H1 (cell line): Measurements from ENCODE around the gene RIBC2. TPM values are rescaled to one million over a fixed set of nuclear protein-coding genes. Genes with fewer than 3 reads are reported as not detected.

Source experiments
- CTCF ChIA-PET: fragments of 300-600 bp; sonication (Branson Sonifier 250); formaldehyde crosslinking; loops from one replicate; lab custom pipeline; 2021; ENCODE audit not compliant: partially characterized antibody; lab: Charles Lee
- POLR2A ChIA-PET: fragments of 300-600 bp; sonication (Branson Sonifier 250); formaldehyde crosslinking; loops from one replicate; lab custom pipeline; 2021; ENCODE audit warnings: inconsistent platforms; ENCODE audit not compliant: partially characterized antibody; lab: Charles Lee
- DNase-seq, 2 experiments: peaks; one replicate each; pipeline versions ENCODE4 v3.0.0 to v3.0.0-alpha.2; 2010 to 2022; ENCODE audit warnings: low spot score in 2 of 2, low read depth in 1 of 2, mixed read lengths in 1 of 2
- FAIRE-seq: peaks from 2 replicates; lab custom pipeline; 2011; peaks lifted over from hg19 to GRCh38; lab: Jason Lieb, UNC
- H2AFZ ChIP-seq: 2 replicates; pipeline ENCODE4 v1.8.1; 2012; ENCODE audit warnings: low read length, inconsistent platforms
- H2AK5ac ChIP-seq: 2 replicates; pipeline ENCODE4 v1.6.1; 2013; ENCODE audit warnings: low read depth, low read length
- H2BK120ac ChIP-seq: replicated peaks from 2 replicates; pipeline ENCODE3; 2013; ENCODE audit warnings: low read depth, low read length, inconsistent platforms
- H2BK12ac ChIP-seq: 2 replicates; pipeline ENCODE4 v1.6.1; 2013; ENCODE audit warnings: low read depth, low read length
- H2BK15ac ChIP-seq: 2 replicates; pipeline ENCODE4 v1.6.1; 2013; ENCODE audit warnings: low read length
- H2BK20ac ChIP-seq: 2 replicates; pipeline ENCODE4 v1.6.1; 2013; ENCODE audit warnings: low read length
- H2BK5ac ChIP-seq: 2 replicates; pipeline ENCODE4 v1.6.1; 2013; ENCODE audit warnings: low read depth, low read length
- H3K14ac ChIP-seq: 2 replicates; pipeline ENCODE4 v1.6.1; 2013; ENCODE audit warnings: inconsistent platforms; ENCODE audit not compliant: insufficient read length
- H3K18ac ChIP-seq: 2 replicates; pipeline ENCODE4 v1.6.1; 2013; ENCODE audit warnings: low read length; ENCODE audit errors: extremely low read depth
- H3K23ac ChIP-seq: 2 replicates; pipeline ENCODE4 v1.6.1; 2013; ENCODE audit warnings: inconsistent platforms; ENCODE audit not compliant: insufficient read length
- H3K23me2 ChIP-seq: 2 replicates; pipeline ENCODE4 v1.6.1; 2013; ENCODE audit warnings: low read depth, low read length
- H3K27ac ChIP-seq: 2 replicates; pipeline ENCODE4 v1.6.1; 2011; ENCODE audit warnings: low read depth, low read length, inconsistent platforms
- H3K27me3 ChIP-seq, 4 experiments: replicated peaks in 1 of 4; 1 replicate in 1 of 4; 2 replicates in 3 of 4; pipeline versions ENCODE4 v1.6.1 to v1.8.1; 2011 to 2013; ENCODE audit warnings: low read length in 3 of 4, mild to moderate bottlenecking in 3 of 4, inconsistent platforms in 2 of 4, mixed read lengths in 2 of 4, moderate library complexity in 1 of 4; ENCODE audit not compliant: control insufficient read depth in 3 of 4, insufficient read depth in 3 of 4; ENCODE audit errors: extremely low read depth in 1 of 4
- H3K36me3 ChIP-seq, 4 experiments: 2 replicates each; pipeline versions ENCODE4 v1.6.1 to v1.8.1; 2011 to 2013; ENCODE audit warnings: mild to moderate bottlenecking in 4 of 4, low read length in 3 of 4, moderate library complexity in 2 of 4, control low read depth in 1 of 4, inconsistent platforms in 1 of 4; ENCODE audit not compliant: insufficient read depth in 4 of 4, control insufficient read depth in 2 of 4
- H3K4ac ChIP-seq: replicated peaks from 2 replicates; pipeline ENCODE3; 2013; ENCODE audit warnings: low read length, low read depth, mixed read lengths, inconsistent platforms; ENCODE audit not compliant: insufficient read length
- H3K4me1 ChIP-seq, 4 experiments: replicated peaks in 1 of 4; 1 replicate in 1 of 4; 2 replicates in 3 of 4; pipeline versions ENCODE4 v1.6.1 to v1.8.1; 2011 to 2013; ENCODE audit warnings: low read length in 3 of 4, inconsistent platforms in 2 of 4, mixed read lengths in 1 of 4; ENCODE audit not compliant: insufficient read depth in 4 of 4, control insufficient read depth in 3 of 4
- H3K4me2 ChIP-seq, 2 experiments: 2 replicates each; pipeline versions ENCODE4 v1.6.1 to v1.8.1; 2011 to 2013; ENCODE audit warnings: low read depth in 2 of 2, low read length in 2 of 2, control low read depth in 1 of 2, inconsistent platforms in 1 of 2, mild to moderate bottlenecking in 1 of 2; ENCODE audit not compliant: insufficient read depth in 1 of 2
- H3K4me3 ChIP-seq, 4 experiments: fragments of 200-600, 300-600 bp in 1 of 4; sonication (generic), shearing (Covaris generic), sonication (Bioruptor Twin) in 1 of 4; 2 replicates each; pipeline versions ENCODE4 v1.5.1 to v1.8.1; 2011 to 2016; ENCODE audit warnings: low read length in 4 of 4, low read depth in 3 of 4, control low read depth in 2 of 4, inconsistent platforms in 2 of 4, mild to moderate bottlenecking in 2 of 4, mixed read lengths in 1 of 4, moderate library complexity in 1 of 4; ENCODE audit not compliant: insufficient read depth in 2 of 4; ENCODE audit errors: extremely low read depth in 1 of 4
- H3K56ac ChIP-seq: replicated peaks from 2 replicates; pipeline ENCODE3; 2013; ENCODE audit warnings: low read depth, mild to moderate bottlenecking, mixed read lengths, low read length, inconsistent platforms; ENCODE audit not compliant: insufficient read length
- H3K79me1 ChIP-seq: 2 replicates; pipeline ENCODE4 v1.6.1; 2013; ENCODE audit warnings: low read depth, low read length, control low read depth
- H3K79me2 ChIP-seq, 2 experiments: 2 replicates each; pipeline versions ENCODE4 v1.6.1 to v1.8.1; 2012 to 2013; ENCODE audit warnings: low read length in 2 of 2, mild to moderate bottlenecking in 2 of 2, inconsistent platforms in 1 of 2; ENCODE audit not compliant: insufficient read depth in 2 of 2, control insufficient read depth in 1 of 2
- H3K9ac ChIP-seq, 4 experiments: replicated peaks in 1 of 4; 1 replicate in 1 of 4; 2 replicates in 3 of 4; pipeline versions ENCODE4 v1.6.1 to v1.8.1; 2011 to 2013; ENCODE audit warnings: low read depth in 3 of 4, low read length in 3 of 4, control low read depth in 2 of 4, mild to moderate bottlenecking in 2 of 4, moderate library complexity in 2 of 4, inconsistent platforms in 1 of 4; ENCODE audit errors: extremely low read depth in 1 of 4
- H3K9me3 ChIP-seq, 2 experiments: 2 replicates each; pipeline versions ENCODE4 v1.6.1 to v1.8.1; 2012 to 2013; ENCODE audit warnings: mild to moderate bottlenecking in 2 of 2, moderate library complexity in 2 of 2, control low read depth in 1 of 2, inconsistent platforms in 1 of 2, low read depth in 1 of 2, low read length in 1 of 2, mixed read lengths in 1 of 2; ENCODE audit not compliant: insufficient read depth in 2 of 2
- H4K20me1 ChIP-seq, 2 experiments: replicated peaks in 1 of 2; 2 replicates each; pipeline versions ENCODE3 to v1.8.1; 2011 to 2013; ENCODE audit warnings: inconsistent platforms in 2 of 2, low read length in 2 of 2, mild to moderate bottlenecking in 1 of 2; ENCODE audit not compliant: insufficient read depth in 2 of 2, control insufficient read depth in 1 of 2
- H4K5ac ChIP-seq: 2 replicates; pipeline ENCODE4 v1.6.1; 2013; ENCODE audit warnings: low read length, low read depth, mixed read lengths, inconsistent platforms; ENCODE audit not compliant: insufficient read length
- H4K8ac ChIP-seq: 2 replicates; pipeline ENCODE4 v1.8.0; 2013; ENCODE audit warnings: mild to moderate bottlenecking, moderate library complexity, low read length, inconsistent platforms; ENCODE audit not compliant: insufficient read depth; ENCODE audit errors: extremely low read depth
- H4K91ac ChIP-seq: replicated peaks from 2 replicates; pipeline ENCODE3; 2013; ENCODE audit warnings: low read length, mixed read lengths, inconsistent platforms; ENCODE audit not compliant: insufficient read length
- BACH1 ChIP-seq: IDR thresholded peaks from 2 replicates; pipeline ENCODE4 v1.6.1; 2012; ENCODE audit warnings: low read length, improper control_type of control experiment
- CTCF ChIP-seq, 3 experiments: IDR thresholded peaks; 1 replicate in 2 of 3; 2 replicates in 1 of 3; pipeline versions ENCODE4 v1.5.1 to v1.6.1; 2011; ENCODE audit warnings: low read length in 3 of 3, mild to moderate bottlenecking in 3 of 3, inconsistent platforms in 2 of 3, low read depth in 1 of 3, moderate library complexity in 1 of 3; ENCODE audit not compliant: insufficient read depth in 1 of 3; ENCODE audit errors: control extremely low read depth in 1 of 3
- GABPA ChIP-seq: IDR thresholded peaks from 2 replicates; pipeline ENCODE4 v1.6.1; 2011; ENCODE audit warnings: mild to moderate bottlenecking, low read length, moderate library complexity, borderline replicate concordance; ENCODE audit not compliant: insufficient read depth
- HDAC6 ChIP-seq: IDR thresholded peaks from one replicate; pipeline ENCODE4 v1.7.1; 2012; ENCODE audit warnings: low read depth, mild to moderate bottlenecking, inconsistent platforms, low read length, moderate library complexity
- KDM5A ChIP-seq: fragments of 200-600 bp; IDR thresholded peaks from 2 replicates; pipeline ENCODE4 v1.7.1; 2012; ENCODE audit warnings: mild to moderate bottlenecking, low read length, inconsistent platforms, mixed read lengths
- MAFK ChIP-seq: IDR thresholded peaks from 2 replicates; pipeline ENCODE4 v1.6.1; 2012; ENCODE audit warnings: low read depth, mild to moderate bottlenecking, improper control_type of control experiment, low read length
- WGBS, 2 experiments: shearing (Covaris generic) in 1 of 2; methylation state at CpG; one replicate each; pipeline versions ENCODE4 v1.1.6 to v1.1.7; 2013 to 2015; ENCODE audit warnings: low lambda C conversion rate in 2 of 2, mixed read lengths in 2 of 2, inconsistent platforms in 1 of 2, low coverage in 1 of 2, missing lambda C conversion rate in 1 of 2; ENCODE audit not compliant: insufficient replicate concordance in 2 of 2, insufficient coverage in 1 of 2, insufficient read length in 1 of 2; ENCODE audit errors: extremely low coverage in 1 of 2, missing lambda C conversion rate in 1 of 2; 5-methylcytosine and 5-hydroxymethylcytosine counted together
- polyA plus RNA-seq, 7 experiments: library from polyadenylated mRNA; depleted of rRNA in 3 of 7; stranded (reverse) in 5 of 7; unstranded in 2 of 7; fragments of >200 nt in 5 of 7; fragments of 200-250 nt in 2 of 7; gene quantifications; 1 replicate in 5 of 7; 2 replicates in 1 of 7; 4 replicates in 1 of 7; pipeline versions ENCODE4 v1.2.1 to v1.2.3, GENCODE V29; 2011 to 2013; ENCODE audit warnings: missing spikeins in 2 of 7, mixed read lengths in 2 of 7
- total RNA-seq: library from RNA; stranded (reverse); fragmentation: NEBNext Ultra II Directional; extraction: Animal tissue kit (Norgen Biotek cat#: 25700); gene quantifications from 2 replicates; pipeline ENCODE4 v1.2.1, GENCODE V29; 2021

RIBC2 gene
- total and polyA plus RNA-seq, 2 of the 8 experiments (the other 6 are each of a cell fraction or from before 2014, with no cell fraction given): 0.79 to 2.1 TPM

GRCh38 chr22:45478108-45478771 is 64.7 kb downstream of the RIBC2 start:
- no peaks in the 10 kb centered on the region for H3K23me2 ChIP-seq
- no peak overlapping the region for H2BK5ac ChIP-seq
- no peak overlapping the region for H4K5ac ChIP-seq
- no peak overlapping the region for H3K56ac ChIP-seq
- no peak overlapping the region for H2BK120ac ChIP-seq
- 0 out of 4 replicates have a peak, but pooled peaks cover under 1 to 2% of the 10 kb centered on the region in 2 experiments for H3K9me3 ChIP-seq
- no peaks in the 10 kb centered on the region for H3K79me2 ChIP-seq
- H2BK20ac ChIP-seq: no peak overlapping the region
- ChIA-PET POLR2A (interaction anchor here (0.6 to 1.0 kb wide), 2 partner anchors 25 to 64 kb away, joined by 3 read pairs; partner anchors contain the start of gene FBLN1), CTCF (interaction anchor here (1.7 to 1.8 kb wide), 2 partner anchors 17 to 76 kb away, joined by 6 read pairs; no protein-coding TSS in a partner anchor)
- H4K91ac ChIP-seq: no peak overlapping the region
- DNase-seq: no peak
- no peak overlapping the region for H4K8ac ChIP-seq
- no peak overlapping the region for H3K9ac ChIP-seq
- H2AFZ ChIP-seq: no peak overlapping the region
- H3K4me2 ChIP-seq: no peak overlapping the region
- H3K18ac ChIP-seq: no peak overlapping the region
- H2BK12ac ChIP-seq: no peak overlapping the region
- no peak overlapping the region for H3K4me3 ChIP-seq
- H3K79me1 ChIP-seq: peaks cover 3% of the 10 kb centered on the region; the same call in 1 of the 2 replicates
- TF ChIP-seq HDAC6: no peak
- no peak for TF ChIP-seq MAFK
- TF ChIP-seq GABPA: no peak
- TF ChIP-seq KDM5A: no peak
- TF ChIP-seq CTCF (IDR thresholded peaks at IDR 0.05; ENCODE audit: control extremely low read depth in 1 of 3, insufficient read depth in 1 of 3, low read depth in 1 of 3, low read length in 3 of 3): no peak
- TF ChIP-seq BACH1: no peak
- no peak overlapping the region for H2AK5ac ChIP-seq
- no peaks in the 10 kb centered on the region for H3K36me3 ChIP-seq
- no peak overlapping the region for H2BK15ac ChIP-seq
- no peaks in the 10 kb centered on the region for H4K20me1 ChIP-seq
- no peak overlapping the region for H3K14ac ChIP-seq
- H3K27me3 ChIP-seq: no peaks in the 10 kb centered on the region
- no peak for FAIRE-seq
- no peak overlapping the region for H3K4ac ChIP-seq
- no peak overlapping the region for H3K23ac ChIP-seq
- H3K27ac ChIP-seq: no peak overlapping the region
- H3K4me1 ChIP-seq: peaks cover 0 to 2% (median 0%) of the 10 kb centered on the region in 4 experiments; a peak in 1 of 7 replicates
- WGBS, 2 experiments: 93% methylated on average over 11 of the region's 11 CpGs; no CpG with 5 or more reads in 1 of the 2 experiments
